BLaER1 (cell line): ENCODE results near the gene PTH2.
A peak's percentile ranks its signal among the peaks of the same experiment; 100 is the strongest.

Experiments used
- H3K27ac ChIP-seq: shearing (Covaris generic); formaldehyde crosslinking; 2 replicates; pipeline ENCODE4 v1.8.1; 2022
- H3K27me3 ChIP-seq: shearing (Covaris generic); formaldehyde crosslinking; 2 replicates; pipeline ENCODE4 v1.8.1; 2022
- H3K36me3 ChIP-seq: shearing (Covaris generic); formaldehyde crosslinking; 2 replicates; pipeline ENCODE4 v1.8.1; 2022
- H3K4me1 ChIP-seq: shearing (Covaris generic); formaldehyde crosslinking; 2 replicates; pipeline ENCODE4 v1.8.1; 2022
- H3K4me2 ChIP-seq: shearing (Covaris generic); formaldehyde crosslinking; 2 replicates; pipeline ENCODE4 v1.8.1; 2022
- H3K4me3 ChIP-seq: shearing (Covaris generic); formaldehyde crosslinking; 2 replicates; pipeline ENCODE4 v1.8.1; 2022
- H3K9ac ChIP-seq: shearing (Covaris generic); formaldehyde crosslinking; 2 replicates; pipeline ENCODE4 v1.8.1; 2022
- H3K9me3 ChIP-seq: shearing (Covaris generic); formaldehyde crosslinking; 2 replicates; pipeline ENCODE4 v1.8.1; 2022
- H4K20me1 ChIP-seq: shearing (Covaris generic); formaldehyde crosslinking; 2 replicates; pipeline ENCODE4 v1.8.1; 2022
- Cebpa-rat ChIP-seq: shearing (Covaris generic); IDR thresholded peaks from 2 replicates; pipeline ENCODE4 v1.8.1; 2022

Gene PTH2

GRCh38 chr19:49432141-49433073, 9.2 kb upstream of the PTH2 start:
- peaks cover 27% of the 10 kb centered on the region for H3K4me1 ChIP-seq
- H3K27ac ChIP-seq: no peak overlapping the region
- H4K20me1 ChIP-seq: peaks cover 6% of the 10 kb centered on the region; the same call in 1 of the 2 replicates
- H3K9me3 ChIP-seq: peaks cover 23% of the 10 kb centered on the region
- no peak for TF ChIP-seq Cebpa-rat
- H3K9ac ChIP-seq: no peak overlapping the region
- no peaks in the 10 kb centered on the region for H3K36me3 ChIP-seq
- H3K4me2 ChIP-seq: peak overlapping the region; percentile 14; the same call in 1 of the 2 replicates
- peaks cover 100% of the 10 kb centered on the region for H3K27me3 ChIP-seq
- 0 out of 2 replicates have a peak overlapping the region, but pooled peaks have one; percentile 28 for H3K4me3 ChIP-seq

- Histone ChIP-seq H3K27ac (no peak overlapping the region), H3K36me3 (no peaks in the 10 kb centered on the region), H3K4me3 (no peak overlapping the region), H3K4me2 (no peak overlapping the region), H3K9ac (no peak overlapping the region), H3K4me1 (peaks cover 37% of the 10 kb centered on the region), H4K20me1 (peaks cover 6% of the 10 kb centered on the region; the same call in 1 of the 2 replicates), H3K9me3 (peaks cover 23% of the 10 kb centered on the region), H3K27me3 (peaks cover 100% of the 10 kb centered on the region)
- TF ChIP-seq Cebpa-rat: no peak
These were observed 8.1 kb upstream of the PTH2 start for GRCh38 chr19:49431330-49431749.

- no peak overlapping the region for H3K9ac ChIP-seq
- H3K36me3 ChIP-seq: no peaks in the 10 kb centered on the region
- peaks cover 100% of the 10 kb centered on the region for H3K27me3 ChIP-seq
- no peak overlapping the region for H3K27ac ChIP-seq
- H3K4me1 ChIP-seq: peaks cover 43% of the 10 kb centered on the region
- H3K9me3 ChIP-seq: peaks cover 23% of the 10 kb centered on the region
- H3K4me2 ChIP-seq: 0 out of 2 replicates have a peak overlapping the region, but pooled peaks have one; percentile 5
- H4K20me1 ChIP-seq: peaks cover 11% of the 10 kb centered on the region
- no peak for TF ChIP-seq Cebpa-rat
- no peak overlapping the region for H3K4me3 ChIP-seq
These were observed 7.6 kb upstream of the PTH2 start for GRCh38 chr19:49430678-49431329.

- Histone ChIP-seq H4K20me1 (peaks cover 17% of the 10 kb centered on the region), H3K4me3 (no peak overlapping the region), H3K27me3 (peaks cover 100% of the 10 kb centered on the region), H3K9me3 (peaks cover 23% of the 10 kb centered on the region), H3K9ac (no peak overlapping the region), H3K4me1 (peaks cover 49% of the 10 kb centered on the region), H3K27ac (no peak overlapping the region), H3K36me3 (no peaks in the 10 kb centered on the region), H3K4me2 (0 out of 2 replicates have a peak overlapping the region, but pooled peaks have one; percentile 5)
- no peak for TF ChIP-seq Cebpa-rat
These were observed 7.0 kb upstream of the PTH2 start for GRCh38 chr19:49430172-49430677.

GRCh38 chr19:49428547-49429451, 5.6 kb upstream of the PTH2 start:
- peaks cover 17% of the 10 kb centered on the region for H4K20me1 ChIP-seq
- H3K27ac ChIP-seq: no peak overlapping the region
- H3K4me1 ChIP-seq: peaks cover 60% of the 10 kb centered on the region
- peaks cover 100% of the 10 kb centered on the region for H3K27me3 ChIP-seq
- no peaks in the 10 kb centered on the region for H3K36me3 ChIP-seq
- no peak for TF ChIP-seq Cebpa-rat
- H3K9ac ChIP-seq: no peak overlapping the region
- H3K4me3 ChIP-seq: no peak overlapping the region
- H3K4me2 ChIP-seq: peak overlapping the region; percentile 54; the same call in 1 of the 2 replicates
- peaks cover 23% of the 10 kb centered on the region for H3K9me3 ChIP-seq

GRCh38 chr19:49427855-49428546, 4.8 kb upstream of the PTH2 start:
- Histone ChIP-seq H3K9me3 (peaks cover 15% of the 10 kb centered on the region), H3K36me3 (no peaks in the 10 kb centered on the region), H3K27ac (no peak overlapping the region), H3K4me2 (peak overlapping the region; percentile 54), H3K4me3 (0 out of 2 replicates have a peak overlapping the region, but pooled peaks have one; percentile 14), H3K4me1 (peaks cover 68% of the 10 kb centered on the region), H3K27me3 (peaks cover 100% of the 10 kb centered on the region), H4K20me1 (peaks cover 23% of the 10 kb centered on the region), H3K9ac (no peak overlapping the region)
- no peak for TF ChIP-seq Cebpa-rat

GRCh38 chr19:49427339-49427738, 4.1 kb upstream of the PTH2 start:
- Histone ChIP-seq H3K4me2 (0 out of 2 replicates have a peak overlapping the region, but pooled peaks have one; percentile 54), H3K27ac (no peak overlapping the region), H3K9me3 (peaks cover 8% of the 10 kb centered on the region), H3K4me1 (peaks cover 75% of the 10 kb centered on the region), H3K4me3 (no peak overlapping the region), H3K27me3 (peaks cover 100% of the 10 kb centered on the region), H3K9ac (no peak overlapping the region), H3K36me3 (no peaks in the 10 kb centered on the region), H4K20me1 (peaks cover 25% of the 10 kb centered on the region)
- TF ChIP-seq Cebpa-rat: no peak

- no peak for TF ChIP-seq Cebpa-rat
- Histone ChIP-seq H3K36me3 (no peaks in the 10 kb centered on the region), H3K9ac (no peak overlapping the region), H3K4me1 (peaks cover 78% of the 10 kb centered on the region), H3K27ac (no peak overlapping the region), H4K20me1 (peaks cover 25% of the 10 kb centered on the region), H3K4me2 (peak overlapping the region; percentile 79), H3K27me3 (peaks cover 100% of the 10 kb centered on the region), H3K4me3 (peak overlapping the region; percentile 29; the same call in 1 of the 2 replicates), H3K9me3 (no peaks in the 10 kb centered on the region; the same call in 1 of the 2 replicates)
These were observed 2.8 kb upstream of the PTH2 start for GRCh38 chr19:49425922-49426592.
